ENCODE data around the gene PKP3. TPM values are rescaled to one million over a fixed set of nuclear protein-coding genes. Genes with fewer than 3 reads are reported as not detected.

PKP3 gene
- polyA plus RNA-seq, 3 donors from 2014 or later = 0.36 TPM; not detected in 2

GRCh38 chr11:445765-446588 lies 52.0 kb downstream of the PKP3 start:
- H3K27ac Mint-ChIP-seq = peak overlapping the region in 1 of 6 donors; percentile 49
- H3K4me3 Mint-ChIP-seq = peak overlapping the region in 1 of 5 donors; percentile 13
- no peaks in the 10 kb centered on the region for H3K36me3 Mint-ChIP-seq

DNA sequence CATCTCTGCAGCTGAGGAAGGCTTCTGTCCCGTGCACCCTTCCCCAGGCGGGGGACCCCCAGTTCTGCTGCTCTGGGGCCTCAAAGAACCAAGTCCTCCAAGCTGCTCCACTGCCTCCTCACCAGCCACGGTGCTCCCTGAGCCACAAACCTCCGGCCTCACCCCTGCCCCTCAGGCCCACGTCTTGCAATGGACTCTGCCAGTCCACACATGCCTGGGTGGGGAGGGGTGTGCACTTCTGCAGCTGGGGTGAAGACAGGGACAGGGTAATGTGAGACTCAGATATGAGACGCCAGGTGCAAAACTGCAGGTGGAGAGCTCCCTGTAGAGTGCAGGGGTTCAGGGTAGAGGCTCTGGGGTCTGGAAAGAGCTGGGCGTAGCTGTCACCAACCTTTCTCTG lies 52.9 kb downstream of the PKP3 start:
- H3K4me3 Mint-ChIP-seq = peak overlapping the region in 2 of 5 donors; percentile 36 to 47
- no peak for DNase-seq
- H3K4me1 Mint-ChIP-seq = peaks cover 21 to 24% of the 10 kb centered on the region in 2 donors
- peak overlapping the region in 1 of 6 donors; percentile 69 for H3K27ac Mint-ChIP-seq
- no peaks in the 10 kb centered on the region for H3K36me3 Mint-ChIP-seq
- H3K9me3 Mint-ChIP-seq = no peaks in the 10 kb centered on the region
- H3K27me3 Mint-ChIP-seq (ENCODE audit: low read depth in 3 of 3) = peaks cover 15 to 19% (median 16%) of the 10 kb centered on the region in 3 donors

More at GRCh38 chr11:445765-446588, 52.0 kb downstream of the PKP3 start:
- peaks cover 15 to 16% of the 10 kb centered on the region in 2 donors for H3K4me1 Mint-ChIP-seq
- H3K27me3 Mint-ChIP-seq (ENCODE audit: low read depth in 3 of 3) = peaks cover 13 to 16% (median 16%) of the 10 kb centered on the region in 3 donors
- DNase-seq = no peak
- no peaks in the 10 kb centered on the region for H3K9me3 Mint-ChIP-seq

DNA sequence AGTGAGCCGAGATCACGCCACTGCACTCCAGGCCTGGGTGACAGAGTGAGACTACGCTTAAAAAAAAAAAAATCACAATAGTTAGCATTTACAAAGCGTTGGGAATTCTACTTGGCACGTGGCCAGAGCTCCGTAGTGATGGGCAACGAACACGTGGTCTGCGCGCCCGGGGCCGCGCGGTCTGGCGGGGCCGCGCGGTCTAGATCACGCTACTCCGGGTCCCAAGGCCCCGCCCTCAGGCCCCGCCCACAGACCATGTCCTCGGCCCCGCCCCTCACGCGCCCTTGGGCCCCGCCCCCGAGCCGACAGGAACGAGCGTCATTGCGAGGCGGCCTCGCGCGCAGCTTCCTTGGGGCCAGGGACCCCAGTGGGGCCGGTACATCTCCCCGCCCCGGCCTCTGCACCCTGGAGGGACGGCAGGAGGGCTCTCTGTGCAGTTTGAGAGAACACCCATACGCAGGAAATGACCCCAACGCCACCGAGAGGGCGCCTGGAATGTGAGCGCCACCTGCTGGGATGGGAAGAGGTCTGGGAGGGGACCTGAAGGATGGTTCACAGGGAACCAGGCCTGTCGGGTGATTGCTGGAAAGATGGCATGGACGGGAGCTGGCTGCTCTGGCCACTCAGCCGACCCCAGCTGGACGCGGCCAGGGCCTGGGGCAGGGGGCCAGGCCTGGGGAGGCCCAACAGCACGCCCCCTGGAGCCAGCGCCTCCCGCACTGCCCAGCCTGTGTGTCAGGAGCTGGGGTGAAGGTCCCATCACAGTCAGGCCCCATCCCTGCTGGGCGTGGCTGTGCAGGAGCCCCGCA lies 54.1 kb downstream of the PKP3 start:
- H3K36me3 Mint-ChIP-seq = no peaks in the 10 kb centered on the region
- no peaks in the 10 kb centered on the region for H3K9me3 Mint-ChIP-seq
- H3K27ac Mint-ChIP-seq = peak overlapping the region; percentile 88 to 98 (median 97)
- peaks cover 13 to 19% (median 15%) of the 10 kb centered on the region in 3 donors for H3K27me3 Mint-ChIP-seq (ENCODE audit: low read depth in 3 of 3)
- H3K4me1 Mint-ChIP-seq = peaks cover 21 to 24% of the 10 kb centered on the region in 2 donors
- DNase-seq = peak; percentile 94 to 95 (median 94)
- peak overlapping the region; percentile 84 to 91 (median 88) for H3K4me3 Mint-ChIP-seq

DNA sequence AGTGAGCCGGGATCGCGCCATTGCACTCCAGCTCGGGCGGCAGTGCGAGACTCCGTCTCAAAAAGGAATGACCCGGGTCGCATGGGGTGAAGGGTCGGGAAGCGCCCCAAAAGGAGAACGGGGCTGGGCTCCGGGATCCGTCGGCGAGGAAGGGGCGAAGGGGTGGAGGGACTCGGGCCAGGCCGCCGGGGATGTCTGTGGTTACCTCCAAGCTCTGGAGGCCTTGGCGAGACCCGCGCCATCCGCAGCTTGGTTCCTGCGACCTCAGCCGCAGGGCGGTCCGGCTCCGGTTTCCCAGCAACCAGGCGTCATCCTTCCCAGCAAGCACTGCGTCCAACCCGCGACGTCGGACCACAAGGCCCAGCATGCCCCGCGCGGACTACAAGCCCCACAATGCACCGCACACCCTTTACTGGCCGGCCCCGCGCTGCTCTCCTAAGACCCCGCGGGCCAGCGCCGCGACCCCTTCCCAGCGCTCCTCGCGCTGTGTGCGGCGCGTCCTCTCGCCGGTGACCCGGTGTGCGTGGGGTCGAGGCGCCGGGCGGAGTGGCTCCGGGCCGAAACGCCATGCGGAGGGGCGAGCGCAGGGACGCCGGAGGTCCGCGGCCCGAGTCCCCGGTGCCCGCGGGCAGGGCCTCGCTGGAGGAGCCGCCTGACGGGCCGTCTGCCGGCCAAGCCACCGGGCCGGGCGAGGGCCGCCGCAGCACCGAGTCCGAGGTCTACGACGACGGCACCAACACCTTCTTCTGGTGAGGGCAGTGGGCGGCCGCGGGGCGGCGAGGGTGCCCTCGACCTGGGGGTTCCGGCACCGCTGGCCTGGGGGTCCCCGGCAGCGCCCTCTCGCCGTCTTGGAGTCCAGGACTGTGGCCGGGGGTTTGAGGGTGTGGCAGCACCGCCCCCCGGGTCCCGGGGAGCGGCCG lies 56.1 kb downstream of the PKP3 start, which contains the start of gene PTDSS2:
TSS of gene PTDSS2 (plus strand) at position 391 of the 920 bp plus-strand sequence. CDS start at position 568, 177 bp downstream.
- peaks cover 14 to 19% (median 14%) of the 10 kb centered on the region in 3 donors for H3K27me3 Mint-ChIP-seq (ENCODE audit: low read depth in 3 of 3)
- H3K4me3 Mint-ChIP-seq = peak within 1 kb of the TSS; percentile 94 to 97 (median 95)
- H3K36me3 Mint-ChIP-seq = no peaks in the 10 kb centered on the region
- H3K27ac Mint-ChIP-seq = peak within 1 kb of the TSS; percentile 91 to 98 (median 96)
- no peaks in the 10 kb centered on the region for H3K9me3 Mint-ChIP-seq
- H3K4me1 Mint-ChIP-seq = peaks cover 21 to 25% of the 10 kb centered on the region in 2 donors
- DNase-seq = peak; percentile 93 to 94 (median 94)

DNA sequence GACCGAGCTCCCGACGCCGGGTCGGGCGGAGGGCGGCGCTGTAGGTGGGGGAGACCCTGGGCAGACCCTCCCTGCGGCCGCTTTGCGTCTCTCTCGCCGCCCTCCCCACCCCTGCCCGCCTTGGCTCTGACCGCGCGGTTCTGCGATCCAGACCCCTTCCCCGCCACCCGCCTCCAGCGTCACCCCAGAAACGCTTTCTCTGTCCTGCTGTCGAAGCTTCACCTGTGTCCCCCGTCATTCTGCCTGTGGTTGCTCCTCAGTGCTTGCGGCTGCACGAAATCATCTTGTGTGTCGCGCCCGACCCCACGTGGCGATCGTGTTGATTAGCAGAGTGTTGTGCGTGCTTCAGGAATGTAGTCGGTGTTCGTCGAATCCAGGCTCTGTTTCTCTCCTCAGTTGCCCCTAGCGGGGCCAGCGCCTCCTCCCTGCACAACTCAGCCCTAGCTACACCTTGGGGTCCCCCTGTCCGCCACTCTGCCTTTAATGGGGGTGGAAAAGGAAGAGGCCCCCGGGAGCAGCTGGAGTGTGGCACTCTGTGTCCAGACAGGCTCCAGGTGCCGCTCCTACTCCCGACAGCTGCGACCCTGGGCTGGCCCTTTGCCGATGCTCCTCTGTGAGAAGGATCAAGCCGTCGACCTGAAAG lies 56.9 kb downstream of the PKP3 start:
- peak; percentile 74 to 81 (median 79) for DNase-seq
- Mint-ChIP-seq H3K4me3 (peak overlapping the region; percentile 94 to 97 (median 95)), H3K36me3 (no peaks in the 10 kb centered on the region), H3K9me3 (no peaks in the 10 kb centered on the region), H3K27me3 (ENCODE audit: low read depth in 3 of 3) (peaks cover 11 to 19% (median 14%) of the 10 kb centered on the region in 3 donors), H3K4me1 (peaks cover 21 to 25% of the 10 kb centered on the region in 2 donors), H3K27ac (peak overlapping the region; percentile 89 to 98 (median 94))

DNA sequence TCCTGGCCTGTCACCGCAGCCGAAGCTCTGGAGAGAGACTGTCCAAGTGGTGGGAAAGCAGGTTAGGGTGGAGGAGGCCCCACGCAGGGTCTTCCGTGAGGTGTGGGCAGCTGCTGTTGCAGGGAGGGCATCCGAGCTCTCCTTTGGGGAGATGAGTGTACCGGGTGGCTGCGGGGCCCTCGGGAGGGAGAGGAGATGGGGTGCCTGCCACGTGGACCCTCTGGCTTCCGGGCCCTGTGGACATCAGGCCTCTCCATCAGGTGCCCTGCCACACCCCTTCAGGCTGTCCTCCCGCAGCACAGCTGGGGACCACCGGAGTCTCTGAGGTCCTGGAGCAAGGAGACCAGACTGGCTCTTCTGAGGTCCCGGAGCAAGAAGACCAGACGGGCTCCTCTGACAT lies 57.7 kb downstream of the PKP3 start:
- peaks cover 29 to 33% of the 10 kb centered on the region in 2 donors for H3K4me1 Mint-ChIP-seq
- no peaks in the 10 kb centered on the region for H3K36me3 Mint-ChIP-seq
- DNase-seq = no peak
- H3K9me3 Mint-ChIP-seq = no peaks in the 10 kb centered on the region
- H3K27me3 Mint-ChIP-seq (ENCODE audit: low read depth in 3 of 3) = peaks cover 14 to 19% (median 16%) of the 10 kb centered on the region in 3 donors
- peak overlapping the region; percentile 35 to 96 (median 95) for H3K4me3 Mint-ChIP-seq
- peak overlapping the region in 3 of 6 donors; percentile 94 to 98 (median 94) for H3K27ac Mint-ChIP-seq

DNA sequence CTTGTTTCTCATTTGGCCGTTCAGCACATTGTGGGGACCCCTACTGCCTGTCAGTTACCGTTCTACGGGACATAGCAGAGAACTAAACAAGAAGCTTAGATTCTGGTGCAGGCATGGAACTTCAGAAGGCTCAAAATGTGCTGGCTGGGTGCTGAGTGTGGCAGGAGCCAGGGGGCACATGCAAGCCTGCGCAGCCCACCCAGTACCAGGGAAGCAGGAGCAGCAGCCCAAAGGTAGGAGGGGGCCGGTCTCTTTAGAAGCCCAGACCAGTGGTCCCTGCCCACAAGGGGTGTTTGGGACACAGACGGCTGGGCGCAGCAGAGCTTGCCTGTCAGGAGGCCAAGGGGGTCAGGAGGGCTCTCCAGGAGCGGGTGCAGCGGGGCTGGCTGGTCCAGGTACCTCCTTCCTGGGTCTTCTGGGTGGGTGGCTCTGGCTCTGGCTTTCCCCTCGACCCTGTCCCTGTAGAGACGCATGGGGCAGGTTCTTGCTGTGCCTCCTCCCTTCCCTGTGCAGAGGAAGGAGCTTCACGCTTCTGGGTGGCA lies 58.3 kb downstream of the PKP3 start:
- H3K4me1 Mint-ChIP-seq = peaks cover 35 to 39% of the 10 kb centered on the region in 2 donors

DNA sequence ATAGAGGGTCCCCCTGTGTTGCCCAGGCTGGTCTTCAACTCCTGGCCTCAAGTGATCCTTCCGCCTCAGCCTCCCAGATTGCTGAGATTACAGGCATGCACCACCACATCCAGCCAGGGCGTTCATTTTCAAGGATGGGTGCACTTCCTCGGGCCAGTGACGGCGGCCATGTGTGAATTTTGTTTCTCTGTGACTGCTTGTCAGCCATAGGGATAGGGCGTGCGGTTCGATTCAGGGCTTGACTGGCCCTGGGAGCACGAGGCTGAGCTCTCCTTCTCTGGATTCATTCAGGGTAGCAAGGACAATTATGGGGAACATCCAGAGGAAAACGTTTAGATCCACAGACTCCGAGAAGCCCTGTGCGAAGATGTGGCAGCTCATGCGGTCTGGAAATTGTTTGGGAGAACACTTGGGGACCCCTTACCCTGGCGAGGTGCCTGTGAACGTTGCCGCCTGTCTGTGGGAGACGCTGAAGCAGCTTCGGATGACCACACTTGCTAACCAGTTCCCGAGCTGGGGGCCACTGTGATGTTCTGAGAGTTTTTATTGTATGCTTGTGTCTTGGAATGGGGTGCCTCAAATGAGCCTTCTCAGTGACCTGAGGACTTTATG lies 59.0 kb downstream of the PKP3 start:
- Mint-ChIP-seq H3K9me3 (no peaks in the 10 kb centered on the region), H3K36me3 (no peaks in the 10 kb centered on the region), H3K27me3 (ENCODE audit: low read depth in 3 of 3) (peaks cover 14 to 19% (median 16%) of the 10 kb centered on the region in 3 donors), H3K4me1 (peaks cover 41 to 43% of the 10 kb centered on the region in 2 donors), H3K27ac (peak overlapping the region in 3 of 6 donors; percentile 20 to 48 (median 28)), H3K4me3 (peak overlapping the region in 1 of 5 donors; percentile 27)
- no peak for DNase-seq

More for the DNA sequence above, 58.3 kb downstream of the PKP3 start:
- Mint-ChIP-seq H3K27ac (no peak overlapping the region), H3K4me3 (peak overlapping the region in 3 of 5 donors; percentile 18 to 96 (median 50)), H3K9me3 (no peaks in the 10 kb centered on the region), H3K36me3 (no peaks in the 10 kb centered on the region), H3K27me3 (ENCODE audit: low read depth in 3 of 3) (peaks cover 14 to 19% (median 16%) of the 10 kb centered on the region in 3 donors)
- DNase-seq = no peak

DNA sequence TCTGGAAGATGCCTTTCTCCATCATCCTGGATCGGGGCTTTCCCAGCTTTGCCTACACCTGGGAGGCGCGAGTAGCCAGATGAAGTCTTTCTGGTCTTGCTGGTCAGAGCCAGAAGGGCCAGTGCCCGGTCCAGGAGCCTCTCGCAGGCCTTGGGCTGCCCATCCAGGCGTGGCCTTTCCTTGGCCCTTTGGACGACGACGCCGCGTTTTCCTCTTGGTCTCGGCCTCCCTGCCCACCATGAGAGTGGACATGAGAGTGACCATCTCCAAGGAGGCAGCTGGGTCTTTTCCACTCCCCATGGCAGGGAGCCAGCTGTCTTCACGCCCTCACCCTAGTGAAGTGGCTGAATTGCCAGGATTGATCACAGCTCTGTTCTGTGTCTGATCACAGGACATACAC lies 59.6 kb downstream of the PKP3 start:
- Mint-ChIP-seq H3K9me3 (no peaks in the 10 kb centered on the region), H3K27ac (peak overlapping the region in 3 of 6 donors; percentile 14 to 28 (median 18)), H3K36me3 (no peaks in the 10 kb centered on the region), H3K4me1 (peaks cover 36 to 40% of the 10 kb centered on the region in 2 donors), H3K4me3 (peak overlapping the region in 1 of 5 donors; percentile 27), H3K27me3 (ENCODE audit: low read depth in 3 of 3) (peaks cover 11 to 17% (median 14%) of the 10 kb centered on the region in 3 donors)
- DNase-seq = no peak

- no peak for DNase-seq
- Mint-ChIP-seq H3K4me3 (no peak overlapping the region), H3K9me3 (no peaks in the 10 kb centered on the region), H3K36me3 (no peaks in the 10 kb centered on the region), H3K27ac (peak overlapping the region in 4 of 6 donors; percentile 18 to 87 (median 54)), H3K27me3 (ENCODE audit: low read depth in 3 of 3) (peaks cover 8 to 14% (median 12%) of the 10 kb centered on the region in 3 donors), H3K4me1 (peaks cover 31 to 37% of the 10 kb centered on the region in 2 donors)
These were observed 60.0 kb downstream of the PKP3 start for GRCh38 chr11:454043-454442.

Measured in immature natural killer cell (primary cell).